DOHH2 (cell line): Measurements from ENCODE around the gene ANO10.

Experiments
- H3F3A ChIP-seq: fragments of 200-600 bp; sonication (generic), shearing (Covaris generic); 2 replicates; pipeline ENCODE4 v1.6.0; 2016; ENCODE audit warnings: antibody characterized with exemption, mild to moderate bottlenecking; ENCODE audit not compliant: control insufficient read depth, insufficient read depth
- H3K27ac ChIP-seq: fragments of 200-600 bp; sonication (generic); 2 replicates; pipeline ENCODE4 v1.5.1; 2014; ENCODE audit warnings: low read depth, mild to moderate bottlenecking, low read length, moderate library complexity
- H3K27me3 ChIP-seq: fragments of 200-600 bp; sonication (generic); 2 replicates; pipeline ENCODE4 v1.6.1; 2014; ENCODE audit warnings: mild to moderate bottlenecking, low read length, mixed read lengths; ENCODE audit not compliant: control insufficient read depth
- H3K36me3 ChIP-seq: fragments of 200-600 bp; sonication (generic); 2 replicates; pipeline ENCODE4 v1.6.1; 2014; ENCODE audit warnings: mild to moderate bottlenecking, low read length, moderate library complexity, mixed read lengths; ENCODE audit not compliant: control insufficient read depth
- H3K4me1 ChIP-seq: fragments of 200-600 bp; sonication (generic); 2 replicates; pipeline ENCODE4 v1.6.1; 2014; ENCODE audit warnings: mild to moderate bottlenecking, low read length, mixed read lengths; ENCODE audit not compliant: control insufficient read depth
- H3K4me2 ChIP-seq: fragments of 200-600 bp; sonication (generic); 2 replicates; pipeline ENCODE4 v1.6.0; 2014; ENCODE audit warnings: mild to moderate bottlenecking, low read length, moderate library complexity
- H3K4me3 ChIP-seq: fragments of 200-600 bp; sonication (generic); 2 replicates; pipeline ENCODE4 v1.5.1; 2014; ENCODE audit warnings: mild to moderate bottlenecking, low read length, mixed read lengths
- H3K79me2 ChIP-seq: fragments of 200-600 bp; sonication (generic); 2 replicates; pipeline ENCODE4 v1.6.1; 2014; ENCODE audit warnings: mild to moderate bottlenecking, low read length, mixed read lengths; ENCODE audit not compliant: control insufficient read depth
- H3K9me2 ChIP-seq: fragments of 200-600 bp; sonication (generic); replicated peaks from 2 replicates; pipeline ENCODE4 v1.6.1; 2014; ENCODE audit warnings: mild to moderate bottlenecking, low read length, mixed read lengths; ENCODE audit not compliant: control insufficient read depth
- H3K9me3 ChIP-seq: fragments of 200-600 bp; sonication (generic); 2 replicates; pipeline ENCODE4 v1.6.1; 2014; ENCODE audit warnings: antibody characterized with exemption, low read length, mixed read lengths; ENCODE audit not compliant: control insufficient read depth, insufficient read depth
- H4K20me1 ChIP-seq: fragments of 200-600 bp; sonication (generic); 2 replicates; pipeline ENCODE4 v1.6.0; 2014; ENCODE audit warnings: low read depth, mild to moderate bottlenecking, antibody characterized with exemption, low read length, moderate library complexity; ENCODE audit not compliant: control insufficient read depth, insufficient read depth
- EZH2phosphoT487 ChIP-seq: fragments of 200-600 bp; sonication (generic); IDR thresholded peaks from 2 replicates; pipeline ENCODE4 v1.6.1; 2017; ENCODE audit warnings: borderline replicate concordance, mild to moderate bottlenecking, antibody characterized with exemption, low read length, moderate library complexity, mixed read lengths
- TF ChIP-seq, protein P1 (sequence below): fragments of 200-600 bp; sonication (generic); IDR thresholded peaks from one replicate; pipeline ENCODE4 v1.5.1; 2014; ENCODE audit warnings: antibody characterized with exemption, mild to moderate bottlenecking, low read depth, low read length; ENCODE audit not compliant: poor library complexity, severe bottlenecking

The ANO10 gene

DNA sequence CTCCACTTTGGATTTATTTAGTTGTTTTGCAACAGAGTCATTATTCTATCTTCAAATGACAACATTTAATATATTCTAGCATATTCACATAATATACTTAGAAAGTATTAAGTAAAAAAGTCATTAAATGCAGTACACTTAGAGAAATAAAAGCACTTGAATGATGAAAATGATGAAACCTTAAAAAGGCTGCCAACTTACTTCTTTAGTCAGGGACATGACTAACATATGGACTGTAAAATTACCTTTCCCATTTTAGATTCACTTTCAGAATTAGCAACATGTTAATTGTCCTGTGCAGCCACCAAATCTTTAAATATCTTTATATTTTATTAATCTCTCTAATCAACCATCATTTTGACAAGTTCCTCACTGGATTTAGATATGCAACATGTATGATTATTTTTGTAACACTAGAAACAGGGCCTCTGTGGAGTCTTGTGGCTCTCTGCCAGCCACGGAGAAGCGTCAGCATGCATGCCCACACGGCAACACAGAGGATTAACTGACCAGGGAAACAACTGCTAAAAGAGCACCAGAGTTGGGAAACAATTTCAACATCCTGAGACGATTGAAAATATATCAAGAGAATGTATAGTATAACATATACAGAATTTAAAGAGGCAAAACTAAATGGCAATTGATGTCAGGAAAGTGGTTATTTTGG is 95.7 kb downstream of the ANO10 start:
- no peaks in the 10 kb centered on the region for H3F3A ChIP-seq
- no peaks in the 10 kb centered on the region for H3K36me3 ChIP-seq
- H3K9me3 ChIP-seq = no peaks in the 10 kb centered on the region
- no peak overlapping the region for H3K4me2 ChIP-seq
- TF ChIP-seq EZH2phosphoT487 = no peak
- TF ChIP-seq, protein P1, sequence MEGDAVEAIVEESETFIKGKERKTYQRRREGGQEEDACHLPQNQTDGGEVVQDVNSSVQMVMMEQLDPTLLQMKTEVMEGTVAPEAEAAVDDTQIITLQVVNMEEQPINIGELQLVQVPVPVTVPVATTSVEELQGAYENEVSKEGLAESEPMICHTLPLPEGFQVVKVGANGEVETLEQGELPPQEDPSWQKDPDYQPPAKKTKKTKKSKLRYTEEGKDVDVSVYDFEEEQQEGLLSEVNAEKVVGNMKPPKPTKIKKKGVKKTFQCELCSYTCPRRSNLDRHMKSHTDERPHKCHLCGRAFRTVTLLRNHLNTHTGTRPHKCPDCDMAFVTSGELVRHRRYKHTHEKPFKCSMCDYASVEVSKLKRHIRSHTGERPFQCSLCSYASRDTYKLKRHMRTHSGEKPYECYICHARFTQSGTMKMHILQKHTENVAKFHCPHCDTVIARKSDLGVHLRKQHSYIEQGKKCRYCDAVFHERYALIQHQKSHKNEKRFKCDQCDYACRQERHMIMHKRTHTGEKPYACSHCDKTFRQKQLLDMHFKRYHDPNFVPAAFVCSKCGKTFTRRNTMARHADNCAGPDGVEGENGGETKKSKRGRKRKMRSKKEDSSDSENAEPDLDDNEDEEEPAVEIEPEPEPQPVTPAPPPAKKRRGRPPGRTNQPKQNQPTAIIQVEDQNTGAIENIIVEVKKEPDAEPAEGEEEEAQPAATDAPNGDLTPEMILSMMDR = no peak
- no peak overlapping the region for H3K27ac ChIP-seq
- no peaks in the 10 kb centered on the region for H3K4me1 ChIP-seq
- H4K20me1 ChIP-seq = no peaks in the 10 kb centered on the region
- no peaks in the 10 kb centered on the region for H3K79me2 ChIP-seq
- H3K27me3 ChIP-seq = peaks cover 4% of the 10 kb centered on the region; the same call in 1 of the 2 replicates
- H3K9me2 ChIP-seq = no peaks in the 10 kb centered on the region
- H3K4me3 ChIP-seq = no peak overlapping the region

DNA sequence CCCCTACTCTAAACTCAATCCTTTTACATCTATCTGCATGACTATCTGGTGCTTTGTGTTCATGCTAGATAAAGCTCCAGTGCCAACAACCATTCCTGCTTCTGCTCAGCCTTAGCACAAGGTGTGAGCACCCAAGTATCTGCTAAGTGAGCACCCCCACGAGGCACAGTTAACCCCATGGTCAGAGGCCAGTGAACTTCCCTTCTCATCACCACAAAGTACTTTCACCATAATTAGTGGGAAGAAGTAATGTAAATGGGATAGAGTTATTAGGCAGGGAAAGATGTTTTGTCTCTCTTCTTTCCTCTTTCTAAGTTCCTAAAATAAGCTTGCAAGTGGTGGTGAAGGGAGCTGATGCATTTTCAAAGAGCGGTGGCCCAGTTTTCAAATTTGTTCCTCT is 96.4 kb downstream of the ANO10 start:
- H3F3A ChIP-seq = no peaks in the 10 kb centered on the region
- TF ChIP-seq, protein P1 = no peak
- no peak for TF ChIP-seq EZH2phosphoT487
- no peak overlapping the region for H3K27ac ChIP-seq
- peaks cover 4% of the 10 kb centered on the region; the same call in 1 of the 2 replicates for H3K27me3 ChIP-seq
- H3K9me3 ChIP-seq = no peaks in the 10 kb centered on the region
- H3K4me2 ChIP-seq = no peak overlapping the region
- H4K20me1 ChIP-seq = no peaks in the 10 kb centered on the region
- H3K79me2 ChIP-seq = no peaks in the 10 kb centered on the region
- no peaks in the 10 kb centered on the region for H3K36me3 ChIP-seq
- no peaks in the 10 kb centered on the region for H3K4me1 ChIP-seq
- H3K9me2 ChIP-seq = no peaks in the 10 kb centered on the region
- H3K4me3 ChIP-seq = no peak overlapping the region

DNA sequence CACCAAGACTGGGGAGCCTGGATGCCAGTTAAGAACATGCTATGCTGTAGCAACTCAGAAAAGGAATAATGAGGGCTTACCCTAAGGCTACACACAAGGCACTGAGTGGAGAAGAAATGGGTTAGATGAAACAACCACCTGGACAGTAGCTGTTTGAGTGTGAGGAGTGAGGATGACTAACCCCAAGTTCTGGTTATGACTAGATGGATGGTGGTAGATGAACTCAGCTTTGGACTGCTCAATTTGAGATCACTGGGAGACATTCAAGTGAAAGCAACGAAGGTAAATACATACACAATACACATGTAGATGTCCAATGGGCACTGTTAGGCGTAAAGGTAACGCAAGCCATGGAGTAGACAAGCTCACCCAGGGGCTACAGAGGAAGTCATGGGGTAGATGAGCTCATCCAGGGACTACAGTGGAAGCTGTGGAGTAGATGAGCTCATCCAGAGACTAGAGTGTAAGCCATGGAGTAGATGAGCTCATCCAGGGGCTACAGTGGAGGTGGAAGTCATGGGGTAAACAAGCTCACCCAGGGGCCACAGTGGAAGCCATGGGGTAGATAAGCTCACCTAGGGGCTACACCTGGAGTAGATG is 98.3 kb downstream of the ANO10 start:
- Histone ChIP-seq H4K20me1 (no peaks in the 10 kb centered on the region), H3K27ac (no peak overlapping the region), H3K27me3 (peaks cover 4% of the 10 kb centered on the region; the same call in 1 of the 2 replicates), H3F3A (no peaks in the 10 kb centered on the region), H3K9me3 (peaks cover 3% of the 10 kb centered on the region; the same call in 1 of the 2 replicates), H3K4me3 (no peak overlapping the region), H3K9me2 (no peaks in the 10 kb centered on the region), H3K4me1 (no peaks in the 10 kb centered on the region), H3K79me2 (no peaks in the 10 kb centered on the region), H3K4me2 (no peak overlapping the region), H3K36me3 (no peaks in the 10 kb centered on the region)
- no peak for TF ChIP-seq EZH2phosphoT487
- TF ChIP-seq, protein P1 = no peak
